HCT116 (cell line): ENCODE data around the gene POLG. TPM values are rescaled to one million over a fixed set of nuclear protein-coding genes. Genes with fewer than 3 reads are reported as not detected.

Source experiments
- ATAC-seq: fragments of 200-7000 bp; cut with Tn5 transposase; 2 replicates; pipeline ENCODE4 v1.9.1; 2020; ENCODE audit warnings: mild to moderate bottlenecking, moderate library complexity
- BruUV-seq: library from RNA; stranded (reverse); fragments of 400-500 nt; replicated peaks from 2 replicates; lab custom pipeline; 2021; lab: Mats Ljungman, UMichigan
- CTCF ChIA-PET: fragments of 300-600 bp; sonication (Branson Sonifier 250); formaldehyde crosslinking; loops from one replicate; lab custom pipeline; 2021; ENCODE audit warnings: antibody characterized with exemption; lab: Charles Lee
- POLR2A ChIA-PET: fragments of 300-600, 350-600 bp; sonication (Branson Sonifier 250); formaldehyde crosslinking; loops from one replicate; lab custom pipeline; 2021; ENCODE audit warnings: antibody characterized with exemption; lab: Charles Lee
- RAD21 ChIA-PET, 2 experiments: fragments of 300-600 bp; sonication (Branson Sonifier 250); formaldehyde crosslinking; loops; one replicate each; lab custom pipeline; 2023; ENCODE audit warnings: low total read pairs in 2 of 2; ENCODE audit not compliant: uncharacterized antibody in 2 of 2, unreplicated experiment in 2 of 2, low non-redundant PET in 1 of 2; lab: Charles Lee
- DNase-seq: peaks from one replicate; pipeline ENCODE4 v3.0.0-alpha.2; 2010; ENCODE audit warnings: low read depth, low spot score
- H2AFZ ChIP-seq: fragments of 200-600 bp; shearing (Covaris generic), sonication (generic); 2 replicates; pipeline ENCODE4 v1.6.1; 2017; ENCODE audit warnings: low read depth, mixed run types, mixed read lengths, antibody characterized with exemption, low read length; ENCODE audit not compliant: poor library complexity, severe bottlenecking
- H3K27ac ChIP-seq: 2 replicates; pipeline ENCODE4 v1.5.1; 2012; ENCODE audit warnings: low read depth, low read length
- H3K27me3 ChIP-seq: fragments of 200-600 bp; sonication (generic); 2 replicates; pipeline ENCODE4 v1.6.1; 2016; ENCODE audit warnings: mixed run types, low read length, mixed read lengths; ENCODE audit not compliant: insufficient read depth
- H3K36me3 ChIP-seq, 2 experiments: fragments of 200-500 bp in 1 of 2; fragments of 200-600 bp in 1 of 2; sonication (Bioruptor generic) in 1 of 2; sonication (generic) in 1 of 2; 2 replicates each; pipeline versions ENCODE4 v1.5.1 to v1.6.1; 2014 to 2016; ENCODE audit warnings: low read length in 2 of 2, inconsistent platforms in 1 of 2, mixed read lengths in 1 of 2, mixed run types in 1 of 2; ENCODE audit not compliant: insufficient read depth in 2 of 2, control insufficient read depth in 1 of 2
- H3K4me1 ChIP-seq, 2 experiments: fragments of 200-600 bp in 1 of 2; sonication (generic) in 1 of 2; 2 replicates each; pipeline versions ENCODE4 v1.5.1 to v1.6.1; 2012 to 2017; ENCODE audit warnings: low read length in 2 of 2, inconsistent platforms in 1 of 2, mild to moderate bottlenecking in 1 of 2, mixed read lengths in 1 of 2, mixed run types in 1 of 2, moderate library complexity in 1 of 2; ENCODE audit not compliant: insufficient read depth in 2 of 2, control insufficient read depth in 1 of 2
- H3K4me2 ChIP-seq: fragments of 200-600 bp; sonication (generic); 2 replicates; pipeline ENCODE4 v1.6.1; 2017; ENCODE audit warnings: mixed run types, low read length, mixed read lengths
- H3K4me3 ChIP-seq, 2 experiments: fragments of 200-600 bp in 1 of 2; sonication (generic) in 1 of 2; replicated peaks in 1 of 2; 2 replicates each; pipeline ENCODE4 v1.5.1; 2011 to 2016; ENCODE audit warnings: low read length in 2 of 2, control low read depth in 1 of 2, low read depth in 1 of 2, mild to moderate bottlenecking in 1 of 2, mixed read lengths in 1 of 2, mixed run types in 1 of 2
- H3K79me2 ChIP-seq: fragments of 200-600 bp; sonication (generic); 2 replicates; pipeline ENCODE4 v1.6.1; 2017; ENCODE audit warnings: mild to moderate bottlenecking, mixed run types, low read length, moderate library complexity, mixed read lengths; ENCODE audit not compliant: insufficient read depth
- H3K9ac ChIP-seq: fragments of 200-600 bp; sonication (generic); 2 replicates; pipeline ENCODE4 v1.6.1; 2016; ENCODE audit warnings: low read length, mixed read lengths
- H3K9me2 ChIP-seq: fragments of 200-600 bp; sonication (generic), shearing (Covaris generic); 2 replicates; pipeline ENCODE4 v1.6.1; 2017; ENCODE audit warnings: mixed run types, mild to moderate bottlenecking, moderate library complexity; ENCODE audit not compliant: insufficient read depth
- H3K9me3 ChIP-seq, 2 experiments: fragments of 200-500 bp in 1 of 2; fragments of 200-600 bp in 1 of 2; sonication (Bioruptor generic) in 1 of 2; sonication (generic) in 1 of 2; 2 replicates each; pipeline ENCODE4 v1.6.1; 2014 to 2017; ENCODE audit warnings: low read length in 2 of 2, mixed read lengths in 2 of 2, inconsistent platforms in 1 of 2, low read depth in 1 of 2, mild to moderate bottlenecking in 1 of 2, mixed run types in 1 of 2, moderate library complexity in 1 of 2; ENCODE audit not compliant: control insufficient read depth in 1 of 2, insufficient read depth in 1 of 2
- H4K20me1 ChIP-seq: fragments of 200-600 bp; sonication (generic), shearing (Covaris generic); 2 replicates; pipeline ENCODE4 v1.6.1; 2017; ENCODE audit warnings: mixed run types, mild to moderate bottlenecking, moderate library complexity; ENCODE audit not compliant: insufficient read depth
- CEBPB ChIP-seq: IDR thresholded peaks from 2 replicates; pipeline ENCODE4 v1.6.1; 2012; ENCODE audit warnings: low read depth
- EGR1 ChIP-seq: IDR thresholded peaks from 2 replicates; pipeline ENCODE4 v1.6.1; 2012; ENCODE audit warnings: low read depth
- ELF1 ChIP-seq: IDR thresholded peaks from 2 replicates; pipeline ENCODE4 v1.6.1; 2012; ENCODE audit warnings: low read depth, borderline replicate concordance
- JUND ChIP-seq: IDR thresholded peaks from 2 replicates; pipeline ENCODE4 v1.6.1; 2012
- MAX ChIP-seq: IDR thresholded peaks from 2 replicates; pipeline ENCODE4 v1.6.1; 2012
- POLR2A ChIP-seq: IDR thresholded peaks from 2 replicates; pipeline ENCODE4 v1.7.0; 2011; ENCODE audit warnings: borderline replicate concordance; ENCODE audit not compliant: insufficient read depth, insufficient read length; ENCODE audit errors: extremely low read depth
- POLR2AphosphoS5 ChIP-seq: IDR thresholded peaks from 2 replicates; pipeline ENCODE4 v1.6.1; 2011; ENCODE audit warnings: mild to moderate bottlenecking, low read depth, low read length, moderate library complexity
- RAD21 ChIP-seq: IDR thresholded peaks from 2 replicates; pipeline ENCODE4 v1.6.1; 2012; ENCODE audit warnings: low read depth, mild to moderate bottlenecking
- SP1 ChIP-seq: IDR thresholded peaks from 2 replicates; pipeline ENCODE4 v1.6.1; 2012; ENCODE audit warnings: low read depth
- SRF ChIP-seq: IDR thresholded peaks from 2 replicates; pipeline ENCODE4 v1.6.1; 2012; ENCODE audit warnings: low read depth
- TCF7L2 ChIP-seq: IDR thresholded peaks from 2 replicates; pipeline ENCODE4 v1.7.0; 2011; ENCODE audit warnings: borderline replicate concordance, inconsistent platforms; ENCODE audit not compliant: insufficient read depth, insufficient read length; ENCODE audit errors: extremely low read depth
- YY1 ChIP-seq: IDR thresholded peaks from 2 replicates; pipeline ENCODE4 v1.6.1; 2011; ENCODE audit warnings: low read length, low read depth, moderate library complexity, mild to moderate bottlenecking; ENCODE audit not compliant: insufficient replicate concordance; ENCODE audit errors: extremely low read depth
- intact Hi-C: fragments of 100-400 bp; cut with micrococcal nuclease; formaldehyde crosslinking; loops from 2 replicates; pipeline ENCODE4 v1.10.0; 2022
- total RNA-seq: library from RNA; stranded (reverse); gene quantifications from one replicate; pipeline ENCODE4 v1.2.1, GENCODE V29; 2021; ENCODE audit not compliant: unreplicated experiment
- TF ChIP-seq, protein P1 (sequence below): IDR thresholded peaks from 2 replicates; pipeline ENCODE4 v1.6.1; 2011; ENCODE audit warnings: mild to moderate bottlenecking, low read length, moderate library complexity; ENCODE audit not compliant: insufficient replicate concordance; ENCODE audit errors: extremely low read depth

The POLG gene
- total RNA-seq, 1 experiment from 2014 or later = 72.7 TPM

DNA sequence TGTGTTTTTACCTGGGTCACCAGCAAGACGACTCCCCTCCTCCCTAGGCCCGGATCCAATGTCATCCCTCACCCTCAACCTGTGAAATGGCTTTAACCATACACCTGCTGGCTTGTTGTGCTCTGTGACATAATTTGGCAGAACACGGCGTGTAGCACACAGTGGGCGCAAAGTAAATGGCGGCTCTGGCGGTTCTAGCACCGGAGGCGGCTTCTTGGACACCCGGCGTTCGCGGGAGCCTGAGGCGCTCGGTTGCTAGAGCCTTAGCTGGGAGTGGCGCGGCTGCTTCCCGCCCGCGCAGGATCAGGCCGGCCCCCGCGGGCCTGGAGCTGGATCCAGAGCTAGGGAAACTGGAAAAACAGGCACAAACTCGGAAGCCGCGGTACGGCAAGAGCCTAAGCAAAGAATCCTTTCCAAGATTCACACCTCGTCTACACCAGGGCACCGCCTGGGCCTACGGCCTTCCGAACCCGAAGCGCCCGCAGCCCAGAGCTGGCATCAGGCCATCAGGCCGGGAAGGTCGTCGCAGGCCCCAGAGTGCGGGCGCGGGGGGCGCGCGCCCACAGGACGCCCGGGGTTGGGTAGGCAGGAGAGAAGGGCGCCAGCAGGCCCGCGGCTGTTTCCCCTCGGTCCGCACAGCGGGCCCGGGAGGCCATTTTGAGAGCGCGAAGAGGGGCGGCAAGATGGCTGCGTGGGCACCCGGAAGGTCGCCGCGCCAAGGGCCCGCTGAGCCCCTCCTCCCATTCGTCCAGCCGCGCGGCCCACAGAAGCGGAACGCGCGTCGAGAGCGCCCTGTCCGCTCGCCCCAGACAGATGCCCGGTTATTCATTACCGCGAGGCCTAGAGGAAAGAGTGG is 43.9 kb upstream of the POLG start:
- POLR2A ChIA-PET = no interaction called here
- H3K27me3 ChIP-seq = 0 out of 2 replicates have a peak, but pooled peaks cover 3% of the 10 kb centered on the region
- H3K27ac ChIP-seq = no peak overlapping the region

GRCh38 chr15:89377842-89378295 is 43.2 kb upstream of the POLG start:
- no peak for ATAC-seq
- Histone ChIP-seq H3K9me3 (no peaks in the 10 kb centered on the region), H2AFZ (no peak overlapping the region), H3K36me3 (no peaks in the 10 kb centered on the region), H3K79me2 (no peaks in the 10 kb centered on the region), H3K27ac (no peak overlapping the region), H3K9ac (no peak overlapping the region), H3K4me3 (no peak overlapping the region), H3K9me2 (no peaks in the 10 kb centered on the region), H3K4me2 (no peak overlapping the region), H4K20me1 (no peaks in the 10 kb centered on the region), H3K27me3 (0 out of 2 replicates have a peak, but pooled peaks cover 3% of the 10 kb centered on the region), H3K4me1 (no peaks in the 10 kb centered on the region)
- BruUV-seq = no TSS peak
- ChIA-PET RAD21 (no interaction called here), CTCF (interaction anchor here (2.1 kb wide), 1 partner anchor 19 kb away, joined by 8 read pairs; no protein-coding TSS in a partner anchor), POLR2A (no interaction called here)
- DNase-seq = no peak
- TF ChIP-seq ELF1 (no peak), TCF7L2 (no peak), POLR2AphosphoS5 (no peak), CEBPB (no peak), EGR1 (no peak), YY1 (no peak)
- TF ChIP-seq, protein P1, sequence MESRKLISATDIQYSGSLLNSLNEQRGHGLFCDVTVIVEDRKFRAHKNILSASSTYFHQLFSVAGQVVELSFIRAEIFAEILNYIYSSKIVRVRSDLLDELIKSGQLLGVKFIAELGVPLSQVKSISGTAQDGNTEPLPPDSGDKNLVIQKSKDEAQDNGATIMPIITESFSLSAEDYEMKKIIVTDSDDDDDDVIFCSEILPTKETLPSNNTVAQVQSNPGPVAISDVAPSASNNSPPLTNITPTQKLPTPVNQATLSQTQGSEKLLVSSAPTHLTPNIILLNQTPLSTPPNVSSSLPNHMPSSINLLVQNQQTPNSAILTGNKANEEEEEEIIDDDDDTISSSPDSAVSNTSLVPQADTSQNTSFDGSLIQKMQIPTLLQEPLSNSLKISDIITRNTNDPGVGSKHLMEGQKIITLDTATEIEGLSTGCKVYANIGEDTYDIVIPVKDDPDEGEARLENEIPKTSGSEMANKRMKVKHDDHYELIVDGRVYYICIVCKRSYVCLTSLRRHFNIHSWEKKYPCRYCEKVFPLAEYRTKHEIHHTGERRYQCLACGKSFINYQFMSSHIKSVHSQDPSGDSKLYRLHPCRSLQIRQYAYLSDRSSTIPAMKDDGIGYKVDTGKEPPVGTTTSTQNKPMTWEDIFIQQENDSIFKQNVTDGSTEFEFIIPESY = no peak
- intact Hi-C loops = no loop called here

More for the DNA sequence above, 43.9 kb upstream of the POLG start:
- H2AFZ ChIP-seq = no peak overlapping the region
- no peaks in the 10 kb centered on the region for H4K20me1 ChIP-seq
- no peaks in the 10 kb centered on the region for H3K36me3 ChIP-seq
- H3K4me1 ChIP-seq = peaks cover 0 to under 1% of the 10 kb centered on the region in 2 experiments; a peak in 2 of 4 replicates
- H3K9me2 ChIP-seq = no peaks in the 10 kb centered on the region
- H3K79me2 ChIP-seq = no peaks in the 10 kb centered on the region
- H3K9ac ChIP-seq = no peak overlapping the region
- ATAC-seq (no peak), DNase-seq (no peak)
- BruUV-seq = no TSS peak
- H3K4me3 ChIP-seq = no peak overlapping the region
- no peak overlapping the region for H3K4me2 ChIP-seq
- ChIA-PET RAD21 (no interaction called here), CTCF (interaction anchor here (2.1 kb wide), 1 partner anchor 20 kb away, joined by 8 read pairs; no protein-coding TSS in a partner anchor)
- intact Hi-C loops = no loop called here
- TF ChIP-seq SP1 (no peak), SRF (no peak), ELF1 (no peak), RAD21 (no peak), MAX (no peak), JUND (no peak), POLR2A (no peak)
- H3K9me3 ChIP-seq = no peaks in the 10 kb centered on the region
